ENCODE data around the gene C16orf90. TPM values are rescaled to one million over a fixed set of nuclear protein-coding genes. Genes with fewer than 3 reads are reported as not detected.

Gene C16orf90
- total RNA-seq, 1 experiment from 2014 or later, result not detected

GRCh38 chr16:3523281-3523680, 28.0 kb upstream of the C16orf90 start:
- H3K36me3 ChIP-seq, result peaks cover 19% of the 10 kb centered on the region
- no peak overlapping the region for H3K4me3 ChIP-seq
- no peak for DNase-seq (ENCODE audit: low read depth in 1 of 2, low spot score in 2 of 2)
- no peaks in the 10 kb centered on the region for H3K4me1 ChIP-seq (replicated peaks)
- H3K9me3 ChIP-seq (replicated peaks), result no peaks in the 10 kb centered on the region
- no peak overlapping the region for H3K27ac ChIP-seq
- no peaks in the 10 kb centered on the region for H3K27me3 ChIP-seq (replicated peaks)

DNA sequence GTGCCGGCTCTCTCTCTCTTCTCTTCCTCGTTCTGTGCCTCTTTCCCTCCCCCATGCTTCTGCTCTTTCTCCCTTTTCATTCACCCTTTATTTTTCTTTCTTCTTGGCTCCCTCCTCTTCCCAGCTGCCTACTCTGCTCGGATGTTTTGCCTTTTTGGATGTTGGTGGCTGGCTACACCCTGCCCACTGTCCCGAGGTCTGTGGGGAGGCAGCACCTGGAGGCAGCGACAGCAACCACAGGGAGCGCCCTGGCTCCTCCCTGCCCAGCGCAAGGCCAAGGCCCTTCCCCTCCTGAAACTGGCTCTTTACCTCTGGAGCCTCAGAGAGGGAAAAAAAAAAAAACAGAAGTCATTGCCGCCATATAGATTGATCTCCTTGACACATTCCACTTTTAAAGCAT, 25.6 kb upstream of the C16orf90 start:
- Histone ChIP-seq H3K4me3 (no peak overlapping the region), H3K9me3 (replicated peaks) (no peaks in the 10 kb centered on the region), H3K27ac (no peak overlapping the region), H3K4me1 (replicated peaks) (no peaks in the 10 kb centered on the region), H3K36me3 (peaks cover 25% of the 10 kb centered on the region), H3K27me3 (replicated peaks) (no peaks in the 10 kb centered on the region)
- DNase-seq (ENCODE audit: low read depth in 1 of 2, low spot score in 2 of 2), result no peak

DNA sequence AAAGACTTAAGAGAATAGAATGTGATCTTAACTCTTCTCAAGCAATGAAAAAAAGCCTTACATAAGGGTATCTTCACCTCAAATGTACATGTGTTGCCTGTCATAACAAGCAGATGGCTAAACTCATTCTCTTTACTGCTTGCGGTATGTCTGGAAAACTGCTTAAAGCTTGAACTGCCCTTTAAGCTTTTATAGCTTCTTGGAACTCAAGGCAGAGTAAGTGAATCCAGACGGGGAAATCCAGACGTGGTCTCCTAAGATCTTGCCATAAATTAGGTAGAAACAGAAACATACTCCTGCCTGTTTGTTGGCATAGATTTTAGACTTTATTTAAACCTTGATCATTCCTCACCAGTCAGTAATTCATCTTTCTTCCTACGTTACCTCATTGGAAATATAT, 25.1 kb upstream of the C16orf90 start:
- Histone ChIP-seq H3K4me1 (replicated peaks) (no peaks in the 10 kb centered on the region), H3K27ac (no peak overlapping the region), H3K9me3 (replicated peaks) (no peaks in the 10 kb centered on the region), H3K4me3 (no peak overlapping the region), H3K36me3 (peaks cover 25% of the 10 kb centered on the region), H3K27me3 (replicated peaks) (no peaks in the 10 kb centered on the region)
- no peak for DNase-seq (ENCODE audit: low read depth in 1 of 2, low spot score in 2 of 2)

GRCh38 chr16:3519581-3519980, 24.3 kb upstream of the C16orf90 start:
- no peak overlapping the region for H3K27ac ChIP-seq
- H3K4me1 ChIP-seq (replicated peaks), result no peaks in the 10 kb centered on the region
- no peak overlapping the region for H3K4me3 ChIP-seq
- H3K27me3 ChIP-seq (replicated peaks), result no peaks in the 10 kb centered on the region
- DNase-seq (ENCODE audit: low read depth in 1 of 2, low spot score in 2 of 2), result no peak
- H3K36me3 ChIP-seq, result peaks cover 25% of the 10 kb centered on the region
- H3K9me3 ChIP-seq (replicated peaks), result no peaks in the 10 kb centered on the region

GRCh38 chr16:3518986-3519348, 23.7 kb upstream of the C16orf90 start:
- Histone ChIP-seq H3K27ac (no peak overlapping the region), H3K27me3 (replicated peaks) (no peaks in the 10 kb centered on the region), H3K4me3 (no peak overlapping the region), H3K9me3 (replicated peaks) (no peaks in the 10 kb centered on the region), H3K36me3 (peaks cover 28% of the 10 kb centered on the region), H3K4me1 (replicated peaks) (peaks cover 2% of the 10 kb centered on the region; the same call in 1 of the 2 replicates)
- DNase-seq (ENCODE audit: low read depth in 1 of 2, low spot score in 2 of 2), result no peak

DNA sequence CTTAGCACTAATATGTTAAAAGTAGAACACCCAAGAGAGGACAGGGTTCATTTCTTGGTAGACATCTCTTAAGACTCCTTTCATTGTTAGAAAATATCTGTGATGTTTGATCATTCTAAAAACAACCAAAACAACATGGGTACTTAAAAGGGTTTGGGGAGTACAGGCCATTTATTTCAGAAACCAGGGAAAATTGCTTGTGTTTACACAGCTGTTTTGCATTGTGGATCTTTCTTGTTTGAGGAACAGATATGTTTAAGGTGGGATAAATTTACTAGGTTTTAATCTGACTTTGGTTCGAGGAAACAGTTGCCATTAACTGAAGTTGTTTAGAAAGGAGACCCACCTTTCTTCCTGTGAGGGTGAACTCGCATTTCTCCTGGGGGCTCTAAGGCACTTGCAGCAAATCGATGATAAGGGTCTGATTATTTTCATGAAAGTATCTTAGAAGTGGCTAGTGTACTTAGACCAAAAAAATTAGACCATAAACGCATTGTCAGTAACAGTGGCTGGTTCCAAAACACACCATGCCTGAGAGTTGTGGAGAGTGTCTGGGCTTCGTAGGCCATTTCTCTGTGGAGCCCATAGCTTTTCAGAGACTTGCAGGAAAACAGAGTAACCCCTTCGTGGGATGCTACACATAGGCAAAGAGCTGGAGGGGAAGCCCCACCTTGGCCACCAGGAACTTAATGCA, 23.1 kb upstream of the C16orf90 start:
- H3K27ac ChIP-seq, result no peak overlapping the region
- no peaks in the 10 kb centered on the region for H3K9me3 ChIP-seq (replicated peaks)
- no peak for DNase-seq (ENCODE audit: low read depth in 1 of 2, low spot score in 2 of 2)
- no peaks in the 10 kb centered on the region for H3K27me3 ChIP-seq (replicated peaks)
- H3K36me3 ChIP-seq, result peaks cover 31% of the 10 kb centered on the region
- H3K4me1 ChIP-seq (replicated peaks), result peaks cover 4% of the 10 kb centered on the region; the same call in 1 of the 2 replicates
- no peak overlapping the region for H3K4me3 ChIP-seq

- no peak for DNase-seq (ENCODE audit: low read depth in 1 of 2, low spot score in 2 of 2)
- H3K27me3 ChIP-seq (replicated peaks), result no peaks in the 10 kb centered on the region
- H3K4me1 ChIP-seq (replicated peaks), result peaks cover 4% of the 10 kb centered on the region; the same call in 1 of the 2 replicates
- no peaks in the 10 kb centered on the region for H3K9me3 ChIP-seq (replicated peaks)
- H3K4me3 ChIP-seq, result no peak overlapping the region
- H3K36me3 ChIP-seq, result peaks cover 30% of the 10 kb centered on the region
- H3K27ac ChIP-seq, result no peak overlapping the region
Observed at GRCh38 chr16:3515897-3516296, 20.6 kb upstream of the C16orf90 start.

GRCh38 chr16:3514621-3515020, 19.3 kb upstream of the C16orf90 start:
- Histone ChIP-seq H3K27ac (no peak overlapping the region), H3K9me3 (replicated peaks) (no peaks in the 10 kb centered on the region), H3K4me1 (replicated peaks) (peaks cover 4% of the 10 kb centered on the region; the same call in 1 of the 2 replicates), H3K36me3 (peaks cover 25% of the 10 kb centered on the region), H3K27me3 (replicated peaks) (no peaks in the 10 kb centered on the region), H3K4me3 (no peak overlapping the region)
- no peak for DNase-seq (ENCODE audit: low read depth in 1 of 2, low spot score in 2 of 2)

- H3K36me3 ChIP-seq, result peaks cover 23% of the 10 kb centered on the region
- DNase-seq (ENCODE audit: low read depth in 1 of 2, low spot score in 2 of 2), result no peak
- H3K27ac ChIP-seq, result no peak overlapping the region
- H3K4me1 ChIP-seq (replicated peaks), result peaks cover 7% of the 10 kb centered on the region; the same call in 1 of the 2 replicates
- no peaks in the 10 kb centered on the region for H3K9me3 ChIP-seq (replicated peaks)
- no peak overlapping the region for H3K4me3 ChIP-seq
- H3K27me3 ChIP-seq (replicated peaks), result no peaks in the 10 kb centered on the region
Observed at GRCh38 chr16:3513892-3514583, 18.7 kb upstream of the C16orf90 start.

- H3K27ac ChIP-seq, result no peak overlapping the region
- peaks cover 31% of the 10 kb centered on the region for H3K36me3 ChIP-seq
- H3K27me3 ChIP-seq (replicated peaks), result no peaks in the 10 kb centered on the region
- DNase-seq (ENCODE audit: low read depth in 1 of 2, low spot score in 2 of 2), result no peak
- peaks cover 7% of the 10 kb centered on the region; the same call in 1 of the 2 replicates for H3K4me1 ChIP-seq (replicated peaks)
- H3K9me3 ChIP-seq (replicated peaks), result no peaks in the 10 kb centered on the region
- no peak overlapping the region for H3K4me3 ChIP-seq
Observed at GRCh38 chr16:3511286-3512180, 16.2 kb upstream of the C16orf90 start.

GRCh38 chr16:3510416-3510815, 15.1 kb upstream of the C16orf90 start:
- DNase-seq (ENCODE audit: low read depth in 1 of 2, low spot score in 2 of 2), result no peak
- H3K27ac ChIP-seq, result no peak overlapping the region
- no peak overlapping the region for H3K4me3 ChIP-seq
- H3K27me3 ChIP-seq (replicated peaks), result no peaks in the 10 kb centered on the region
- H3K9me3 ChIP-seq (replicated peaks), result no peaks in the 10 kb centered on the region
- H3K36me3 ChIP-seq, result peaks cover 28% of the 10 kb centered on the region
- peaks cover 7% of the 10 kb centered on the region; the same call in 1 of the 2 replicates for H3K4me1 ChIP-seq (replicated peaks)

GRCh38 chr16:3509470-3509928, 14.2 kb upstream of the C16orf90 start:
- H3K4me1 ChIP-seq (replicated peaks), result peaks cover 7% of the 10 kb centered on the region; the same call in 1 of the 2 replicates
- no peak for DNase-seq (ENCODE audit: low read depth in 1 of 2, low spot score in 2 of 2)
- H3K9me3 ChIP-seq (replicated peaks), result no peaks in the 10 kb centered on the region
- H3K36me3 ChIP-seq, result peaks cover 28% of the 10 kb centered on the region
- no peak overlapping the region for H3K27ac ChIP-seq
- no peak overlapping the region for H3K4me3 ChIP-seq
- H3K27me3 ChIP-seq (replicated peaks), result no peaks in the 10 kb centered on the region

DNA sequence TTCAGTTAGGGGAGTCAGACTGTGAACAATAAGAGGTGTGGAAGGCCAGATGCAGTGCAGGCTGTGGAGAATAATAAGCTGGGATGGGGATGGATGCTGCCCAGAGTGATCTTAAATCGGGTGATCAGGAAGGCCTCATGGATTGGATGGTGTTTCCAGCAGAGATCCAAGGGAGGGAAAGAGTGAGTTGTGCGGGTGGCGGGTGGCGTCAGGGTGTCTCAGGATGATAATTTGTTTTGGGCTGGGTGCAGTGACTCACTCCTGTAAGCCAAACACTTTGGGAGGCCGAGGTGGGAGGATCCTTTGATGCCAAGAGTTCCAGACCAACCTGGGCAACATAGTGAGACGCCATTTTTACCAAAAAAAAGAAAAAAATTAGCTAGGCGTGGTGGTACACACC, 13.4 kb upstream of the C16orf90 start:
- Histone ChIP-seq H3K36me3 (peaks cover 23% of the 10 kb centered on the region), H3K27ac (no peak overlapping the region), H3K27me3 (replicated peaks) (no peaks in the 10 kb centered on the region), H3K4me1 (replicated peaks) (peaks cover 3% of the 10 kb centered on the region; the same call in 1 of the 2 replicates), H3K4me3 (no peak overlapping the region), H3K9me3 (replicated peaks) (no peaks in the 10 kb centered on the region)
- DNase-seq (ENCODE audit: low read depth in 1 of 2, low spot score in 2 of 2), result no peak
